GM18909 (cell line): ENCODE results near the gene NKIRAS1.
"Not testable (repeated sequence)": the region's sequence is repeated elsewhere in the genome, so short reads cannot be mapped to it uniquely, and the experiment has no call there.

Experiments
- ATAC-seq: cut with Tn5 transposase; IDR thresholded peaks from one replicate; pipeline ENCODE4 v1.9.1; 2021; ENCODE audit warnings: mild to moderate bottlenecking; ENCODE audit not compliant: unreplicated experiment, poor library complexity

NKIRAS1 gene

DNA sequence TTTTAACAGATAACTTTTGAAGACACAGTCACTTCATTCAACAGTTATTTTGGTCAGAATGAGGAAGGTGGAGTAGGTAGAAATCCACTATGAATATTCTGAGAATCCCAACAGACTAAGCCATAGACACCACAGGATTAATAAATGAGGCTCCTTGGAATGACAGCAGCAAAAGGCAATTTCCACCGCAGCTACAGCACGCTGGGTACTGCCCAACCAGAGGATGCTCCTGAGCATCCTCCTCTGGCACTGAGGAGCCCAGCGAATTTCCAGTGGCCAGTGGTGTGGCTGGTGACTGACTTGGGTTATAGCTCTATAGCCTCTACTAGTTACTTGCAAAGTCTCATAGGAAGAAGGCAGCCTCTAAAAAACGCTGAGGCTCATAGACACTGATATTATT, 24.6 kb upstream of the NKIRAS1 start:
- ATAC-seq: no peak

- no peak for ATAC-seq
Observed at GRCh38 chr3:23940775-23941174, 24.0 kb upstream of the NKIRAS1 start.

DNA sequence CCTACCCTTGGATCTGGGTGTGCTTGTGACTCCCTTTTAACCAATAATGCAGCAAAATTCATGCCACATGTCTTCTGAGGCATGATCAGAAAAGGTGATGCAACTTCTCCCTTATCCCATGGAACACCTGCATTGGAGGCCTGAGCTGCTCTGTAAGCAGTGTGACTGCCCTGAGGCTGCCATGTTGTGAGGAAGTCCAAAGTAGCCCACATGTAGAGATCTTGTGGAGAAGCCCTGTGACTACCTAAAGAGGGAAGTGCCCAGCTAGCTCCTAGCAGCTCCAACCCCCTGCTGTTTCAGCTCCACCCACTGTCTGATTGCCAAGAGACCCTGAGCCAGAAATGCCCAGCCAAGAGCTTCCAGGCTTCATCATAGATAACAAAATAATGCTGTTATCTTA, 21.9 kb upstream of the NKIRAS1 start:
- ATAC-seq: no peak

DNA sequence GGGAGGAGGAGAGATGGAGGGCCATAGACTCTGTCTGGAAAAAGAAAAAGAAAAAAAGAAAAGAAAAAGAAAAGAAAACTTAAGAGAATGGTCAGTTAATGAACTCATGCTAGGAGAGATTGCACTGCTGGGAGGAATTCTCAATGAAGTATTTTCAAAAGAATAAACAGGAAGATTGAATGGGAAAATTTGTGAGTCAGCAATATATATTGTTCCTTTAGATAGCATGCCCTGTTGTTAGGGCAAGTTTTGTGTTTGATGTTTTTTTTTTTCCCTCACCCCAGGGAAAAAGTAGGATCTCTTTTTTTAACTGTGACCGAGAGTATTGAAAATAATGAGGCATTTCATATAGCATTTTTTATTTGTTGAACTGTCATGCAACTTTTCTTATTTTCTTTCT, 20.5 kb upstream of the NKIRAS1 start:
- ATAC-seq: no peak

DNA sequence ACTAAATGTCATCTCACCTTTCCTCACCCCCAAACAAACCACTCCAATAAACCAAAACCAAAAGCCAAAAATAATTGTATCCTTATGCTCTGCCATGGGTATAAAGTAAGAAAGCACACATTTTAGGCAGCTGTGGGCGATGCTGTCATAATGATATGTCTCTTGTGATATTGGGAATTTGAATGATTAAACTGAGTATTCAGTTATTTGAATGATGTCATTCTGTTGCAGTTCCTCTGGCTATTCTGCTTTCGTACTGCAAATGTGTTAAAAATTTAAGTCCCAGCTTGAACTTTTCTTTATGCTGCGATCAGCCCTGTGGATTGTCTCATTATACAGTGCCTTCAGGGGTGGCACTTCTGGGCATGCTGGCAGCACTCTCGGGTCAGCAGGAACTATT, 17.5 kb upstream of the NKIRAS1 start:
- no peak for ATAC-seq

GRCh38 chr3:23932571-23932970, 15.8 kb upstream of the NKIRAS1 start:
- no peak for ATAC-seq

DNA sequence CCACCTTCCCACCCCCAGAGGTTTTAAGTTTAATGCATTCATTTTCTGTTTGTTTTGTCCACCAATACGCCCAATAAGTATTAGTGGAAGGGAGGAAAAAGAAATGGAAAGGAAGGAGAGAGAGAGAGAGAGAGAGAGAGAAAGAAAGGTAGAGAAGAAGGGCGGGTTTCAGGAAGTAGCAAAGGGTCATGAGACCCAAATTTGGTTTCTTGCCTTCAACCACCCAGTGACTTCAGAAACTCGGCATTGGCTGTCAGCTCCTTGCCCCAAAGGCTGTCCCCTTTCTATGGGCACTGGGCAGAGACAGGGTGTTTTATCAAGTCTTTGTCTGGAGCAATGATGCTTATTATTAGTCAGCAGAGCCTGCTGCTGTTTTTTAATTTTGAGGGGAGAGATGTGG, 14.8 kb upstream of the NKIRAS1 start:
- no peak for ATAC-seq

DNA sequence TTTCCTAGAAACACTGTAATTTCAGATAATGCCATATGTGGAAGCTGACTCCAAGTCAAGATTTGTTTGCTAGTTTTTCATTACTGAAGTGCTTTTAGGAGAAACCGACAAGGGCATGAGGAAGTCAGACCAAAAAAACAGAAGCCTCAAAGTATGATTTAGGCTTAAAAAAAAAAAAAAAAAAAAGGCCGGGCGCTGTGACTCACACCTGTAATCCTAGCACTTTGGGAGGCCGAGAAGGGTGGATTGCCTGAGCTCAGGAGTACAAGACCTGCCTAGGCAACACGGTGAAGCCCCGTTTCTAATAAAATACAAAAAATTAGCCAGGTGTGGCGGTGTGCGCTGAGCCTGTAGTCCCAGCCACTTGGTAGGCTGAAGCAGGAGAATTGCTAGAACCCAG, 11.7 kb upstream of the NKIRAS1 start:
- ATAC-seq: no peak

DNA sequence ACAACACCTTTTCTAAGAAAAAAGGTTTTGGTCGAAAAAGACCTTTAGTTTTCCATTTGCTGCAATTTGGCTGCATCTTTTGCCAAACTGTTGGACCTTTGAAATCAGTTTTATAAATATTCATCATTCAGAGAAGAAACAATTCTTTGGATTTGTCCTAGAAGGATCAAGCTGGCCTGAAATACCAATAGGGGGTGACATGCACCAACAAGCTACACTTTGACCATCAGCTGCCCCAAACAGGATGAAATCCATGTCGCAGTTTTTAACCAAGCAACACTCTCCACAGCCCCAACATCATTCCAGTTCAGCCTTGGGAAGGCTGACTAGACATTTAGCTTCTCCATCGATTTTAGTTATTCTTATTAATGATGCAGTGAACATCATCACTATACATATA, 9.9 kb upstream of the NKIRAS1 start:
- no peak for ATAC-seq

DNA sequence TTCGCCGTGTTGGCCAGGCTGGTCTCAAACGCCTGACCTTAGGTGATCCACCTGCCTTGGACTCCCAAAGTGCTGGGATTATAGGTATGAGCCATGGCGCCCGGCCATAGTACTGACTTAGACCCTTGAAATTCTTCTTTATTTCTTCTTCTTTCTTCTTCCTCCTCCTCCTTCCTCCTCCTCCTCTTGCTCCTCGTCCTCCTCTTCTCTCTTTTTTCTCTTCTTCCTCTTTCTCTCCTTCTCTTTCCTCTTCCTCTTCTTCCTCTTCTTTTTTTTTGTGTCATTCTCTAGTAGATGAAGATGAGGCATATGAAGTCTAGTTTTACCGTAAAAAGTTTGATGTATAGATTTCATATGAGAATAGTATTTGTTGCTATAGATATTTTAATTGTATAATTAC, 9.5 kb upstream of the NKIRAS1 start:
- no peak for ATAC-seq

DNA sequence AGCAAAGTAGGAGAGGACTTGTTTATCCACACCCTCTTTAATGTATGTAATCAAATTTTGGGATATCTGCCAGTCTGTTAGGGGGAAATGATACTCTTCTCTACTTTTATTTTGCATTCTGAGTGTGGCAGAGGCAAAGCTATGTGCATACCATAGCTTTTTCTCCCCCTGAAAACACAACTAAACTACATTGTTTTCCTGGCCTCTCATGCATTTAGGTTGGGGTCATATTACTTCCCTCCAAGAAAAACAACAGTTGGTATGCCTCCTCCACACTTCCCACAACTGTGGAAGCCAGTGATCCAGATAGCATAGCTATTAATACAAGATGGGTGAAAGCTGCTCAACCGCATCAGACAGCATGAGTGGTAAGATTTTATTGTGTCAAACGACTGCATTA, 7.0 kb upstream of the NKIRAS1 start:
- ATAC-seq: no peak

GRCh38 chr3:23921052-23921511, 4.3 kb upstream of the NKIRAS1 start:
- ATAC-seq: no peak

DNA sequence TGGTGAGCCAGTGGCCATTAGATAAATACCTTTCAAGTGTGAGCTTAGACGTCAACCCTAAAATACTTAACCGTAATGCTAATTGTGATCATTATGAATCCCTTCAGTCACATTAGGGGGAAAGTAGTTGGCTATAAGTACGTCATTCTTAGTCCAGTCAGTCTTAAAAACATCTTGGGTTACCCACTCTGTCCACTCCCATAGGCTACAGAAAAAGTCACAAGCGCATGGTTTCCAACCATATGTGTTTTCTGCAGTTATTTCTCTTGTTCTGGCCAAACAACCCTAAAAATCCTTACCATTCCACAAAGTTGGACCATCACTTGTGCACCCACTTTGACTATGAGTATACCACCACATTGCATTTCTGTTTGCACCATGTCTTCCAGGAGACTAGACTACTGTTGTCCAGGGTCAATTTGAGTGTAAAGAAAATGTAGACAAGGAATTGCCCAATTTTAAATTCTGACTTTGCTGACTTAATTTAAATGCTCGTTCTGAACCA, 3.4 kb upstream of the NKIRAS1 start:
- no peak for ATAC-seq

GRCh38 chr3:23919628-23920027, 2.8 kb upstream of the NKIRAS1 start:
- ATAC-seq: no peak

DNA sequence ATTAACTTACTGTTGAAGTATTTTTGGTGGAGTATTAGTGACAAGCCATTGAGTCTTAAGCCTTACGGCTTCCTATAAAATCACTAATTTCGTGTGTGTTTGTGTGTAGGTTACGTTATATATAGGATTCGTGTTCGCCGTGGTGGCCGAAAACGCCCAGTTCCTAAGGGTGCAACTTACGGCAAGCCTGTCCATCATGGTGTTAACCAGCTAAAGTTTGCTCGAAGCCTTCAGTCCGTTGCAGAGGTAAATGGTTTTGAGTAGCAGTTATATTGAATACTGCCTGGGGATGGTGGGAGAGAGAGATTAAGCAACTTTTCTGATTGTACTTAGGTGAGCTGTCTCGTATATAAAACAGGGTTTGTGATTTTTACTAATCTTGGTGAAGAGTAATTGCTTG, 1.5 kb upstream of the NKIRAS1 start:
- ATAC-seq: not testable (repeated sequence)

DNA sequence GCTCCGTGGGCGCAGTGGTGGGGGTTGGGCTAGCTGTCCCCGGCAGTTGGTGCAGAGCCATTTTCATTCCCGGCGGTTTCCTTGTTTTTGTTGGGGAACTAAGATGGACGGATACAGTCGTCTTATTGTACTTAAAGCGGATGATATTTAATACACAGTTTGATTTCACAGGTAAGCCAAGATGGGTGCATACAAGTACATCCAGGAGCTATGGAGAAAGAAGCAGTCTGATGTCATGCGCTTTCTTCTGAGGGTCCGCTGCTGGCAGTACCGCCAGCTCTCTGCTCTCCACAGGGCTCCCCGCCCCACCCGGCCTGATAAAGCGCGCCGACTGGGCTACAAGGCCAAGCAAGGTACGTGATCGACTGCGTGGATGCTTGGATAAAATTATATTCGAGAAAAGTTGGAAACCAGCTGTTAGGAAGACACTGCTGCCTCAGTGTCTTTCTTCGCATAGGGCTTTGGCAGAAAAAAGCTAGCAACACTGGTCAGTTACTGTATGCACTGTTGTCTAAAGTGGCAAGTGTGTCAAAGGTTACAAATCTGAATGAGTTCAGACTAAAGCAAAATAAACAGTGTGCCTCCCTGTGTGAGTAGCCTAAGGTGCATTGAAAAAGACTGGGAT, 1.0 kb upstream of the NKIRAS1 start:
- ATAC-seq: not testable (repeated sequence)

DNA sequence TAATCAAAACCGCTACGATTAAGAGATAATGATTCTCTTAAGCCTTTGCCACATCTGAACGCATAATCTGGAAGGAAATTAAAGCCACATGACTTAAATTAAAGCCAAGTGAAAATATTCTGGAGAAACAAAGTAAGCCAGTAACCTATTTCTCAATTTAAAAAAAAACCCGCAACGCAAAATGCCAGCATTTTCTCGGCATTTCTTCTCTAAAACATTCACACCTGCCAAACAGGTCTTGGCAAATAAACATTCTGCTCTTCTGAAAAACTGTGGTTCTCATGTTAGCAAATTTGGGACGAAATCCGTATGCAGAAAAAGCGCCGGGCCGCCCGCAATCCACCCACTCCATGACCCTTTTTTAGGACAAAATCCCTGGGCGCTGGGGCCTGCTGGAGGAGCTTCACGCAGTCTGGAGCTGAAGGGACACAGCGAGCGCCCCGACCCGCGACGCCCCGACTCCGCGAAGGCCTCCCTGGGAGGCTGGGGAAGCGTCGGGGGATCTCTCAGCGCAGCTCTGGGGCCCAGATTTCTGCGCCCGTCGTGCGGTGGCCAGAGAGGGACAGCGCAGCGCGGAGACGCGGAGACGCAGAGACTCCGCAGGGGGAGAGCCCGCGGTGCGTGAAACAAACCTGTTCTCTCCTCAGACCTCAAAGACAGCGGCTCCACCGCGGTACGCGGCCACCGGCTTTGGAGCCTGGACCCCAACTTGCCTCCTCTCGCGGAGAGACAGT, 471 bp downstream of the NKIRAS1 start:
- peak; percentile 58 for ATAC-seq

GRCh38 chr3:23915537-23916108, 1.2 kb downstream of the NKIRAS1 start:
- no peak for ATAC-seq

GRCh38 chr3:23913873-23914743, 2.7 kb downstream of the NKIRAS1 start:
- ATAC-seq: no peak

- no peak for ATAC-seq
Observed at GRCh38 chr3:23913182-23913581, 3.6 kb downstream of the NKIRAS1 start.

DNA sequence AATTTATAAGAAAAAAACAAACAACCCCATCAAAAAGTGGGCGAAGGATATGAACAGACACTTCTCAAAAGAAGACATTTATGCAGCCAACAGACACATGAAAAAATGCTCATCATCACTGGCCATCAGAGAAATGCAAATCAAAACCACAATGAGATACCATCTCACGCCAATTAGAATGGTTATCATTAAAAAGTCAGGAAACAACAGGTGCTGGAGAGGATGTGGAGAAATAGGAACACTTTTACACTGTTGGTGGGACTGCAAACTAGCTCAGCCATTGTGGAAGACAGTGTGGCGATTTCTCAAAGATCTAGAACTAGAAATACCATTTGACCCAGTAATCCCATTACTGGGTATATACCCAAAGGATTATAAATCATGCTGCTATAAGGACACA, 4.5 kb downstream of the NKIRAS1 start:
- not testable (repeated sequence) for ATAC-seq
